Right lobe of liver (tissue), 6 donors: Measurements from ENCODE around the gene HTR3A. TPM values are rescaled to one million over a fixed set of nuclear protein-coding genes. Genes with fewer than 3 reads are reported as not detected.
A peak's percentile ranks its signal among the peaks of the same experiment; 100 is the strongest.

ENCODE experiments used
- ATAC-seq, 4 donors: fragments of 200-7000 bp; cut with Tn5 transposase; one replicate each; pipeline ENCODE4 v1.9.1; 2020; ENCODE audit warnings: mild to moderate bottlenecking in 4 of 4, moderate library complexity in 4 of 4
- DNase-seq, 3 donors: peaks; one replicate each; pipeline ENCODE4 v3.0.0-alpha.2; 2020
- H3K27ac ChIP-seq, 3 donors: fragments of 200-600 bp; one replicate each; pipeline ENCODE4 v1.8.0; 2022
- H3K27me3 ChIP-seq, 2 donors: fragments of 200-600 bp; one replicate each; pipeline ENCODE4 v1.8.0; 2022
- H3K36me3 ChIP-seq, 4 donors: fragments of 200-600 bp; sonication (generic) in 1 of 4; one replicate each; pipeline versions ENCODE4 v1.5.1 to v1.8.0; 2017 to 2022; ENCODE audit warnings: control low read depth in 1 of 4
- H3K4me1 ChIP-seq, 4 donors: fragments of 200-600 bp; sonication (generic) in 1 of 4; one replicate each; pipeline versions ENCODE4 v1.5.1 to v1.8.0; 2017 to 2022; ENCODE audit warnings: control low read depth in 1 of 4
- H3K4me3 ChIP-seq, 3 donors: fragments of 200-600 bp; one replicate each; pipeline ENCODE4 v1.8.0; 2022
- H3K9me3 ChIP-seq, 4 donors: fragments of 200-600 bp; sonication (generic) in 1 of 4; one replicate each; pipeline versions ENCODE4 v1.5.1 to v1.8.0; 2017 to 2022; ENCODE audit warnings: control low read depth in 1 of 4
- POLR2A ChIP-seq: fragments of 450-650 bp; IDR thresholded peaks from one replicate; pipeline ENCODE4 v1.6.1; 2017; ENCODE audit warnings: antibody characterized with exemption, mild to moderate bottlenecking
- WGBS: methylation state at CpG from one replicate; pipeline ENCODE4 v1.1.6; 2018; ENCODE audit warnings: low coverage, low lambda C conversion rate; ENCODE audit not compliant: insufficient coverage; ENCODE audit errors: missing lambda C conversion rate; 5-methylcytosine and 5-hydroxymethylcytosine counted together
- intact Hi-C, 2 donors: fragments of 100-400 bp; cut with DNase I; formaldehyde crosslinking; loops; one replicate each; pipeline versions ENCODE4 v1.11.2 to v1.14.1; 2022
- total RNA-seq, 6 experiments: library from RNA; depleted of rRNA in 2 of 6; stranded (reverse); fragments of >200 nt in 2 of 6; fragmentation: NEBNext Ultra II Directional in 3 of 6; extraction: Animal tissue kit (Norgen Biotek cat#: 25700) in 3 of 6; gene quantifications; one replicate each; pipeline versions ENCODE4 v1.1.0 to v1.2.4, GENCODE V29; 2016 to 2023
- TF ChIP-seq, protein P1 (sequence below), 4 donors: fragments of 200-600 bp in 3 of 4; fragments of 450-650 bp in 1 of 4; IDR thresholded peaks; one replicate each; pipeline versions ENCODE4 v1.5.1 to v1.8.0; 2016 to 2022; ENCODE audit warnings: antibody characterized with exemption in 4 of 4, mild to moderate bottlenecking in 2 of 4
- donor health status: DM: no; HTN: yes; CAD: no.
- donor health status: DM: no; HTN: no; CAD: no.
- donor health status: DM: no; HTN: no; CAD: no.
- donor health status: DM: no; HTN: yes; CAD: no.
- donor health status: DM: no; HTN: yes; CAD: no.

Gene HTR3A
- total RNA-seq, 6 experiments from 2014 or later = 0.18 to 0.25 TPM; not detected in 4

DNA sequence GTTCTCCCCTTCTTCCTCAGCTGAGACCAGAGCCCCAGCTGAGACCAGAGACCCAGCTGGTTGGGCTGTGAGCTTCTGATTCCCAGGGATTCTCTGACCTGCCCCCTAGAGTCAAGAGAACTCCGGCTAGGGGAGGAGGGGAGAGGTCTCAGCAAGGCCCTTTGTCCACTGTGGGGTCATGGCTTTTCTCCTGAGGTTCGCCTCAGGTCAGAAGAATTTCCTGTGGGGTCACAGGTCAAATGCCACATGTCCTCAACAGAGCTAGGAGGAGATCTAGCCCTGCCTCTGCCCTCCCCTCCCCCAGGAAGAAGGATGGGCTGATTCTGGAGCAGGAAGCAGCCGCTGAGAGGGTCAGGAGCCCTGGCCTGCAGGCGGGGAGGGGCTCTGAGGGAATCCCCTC, 23.7 kb downstream of the HTR3A start:
- H3K9me3 ChIP-seq = no peaks in the 10 kb centered on the region
- DNase-seq (no peak), ATAC-seq (no peak)
- no peak for TF ChIP-seq POLR2A
- TF ChIP-seq, protein P1, sequence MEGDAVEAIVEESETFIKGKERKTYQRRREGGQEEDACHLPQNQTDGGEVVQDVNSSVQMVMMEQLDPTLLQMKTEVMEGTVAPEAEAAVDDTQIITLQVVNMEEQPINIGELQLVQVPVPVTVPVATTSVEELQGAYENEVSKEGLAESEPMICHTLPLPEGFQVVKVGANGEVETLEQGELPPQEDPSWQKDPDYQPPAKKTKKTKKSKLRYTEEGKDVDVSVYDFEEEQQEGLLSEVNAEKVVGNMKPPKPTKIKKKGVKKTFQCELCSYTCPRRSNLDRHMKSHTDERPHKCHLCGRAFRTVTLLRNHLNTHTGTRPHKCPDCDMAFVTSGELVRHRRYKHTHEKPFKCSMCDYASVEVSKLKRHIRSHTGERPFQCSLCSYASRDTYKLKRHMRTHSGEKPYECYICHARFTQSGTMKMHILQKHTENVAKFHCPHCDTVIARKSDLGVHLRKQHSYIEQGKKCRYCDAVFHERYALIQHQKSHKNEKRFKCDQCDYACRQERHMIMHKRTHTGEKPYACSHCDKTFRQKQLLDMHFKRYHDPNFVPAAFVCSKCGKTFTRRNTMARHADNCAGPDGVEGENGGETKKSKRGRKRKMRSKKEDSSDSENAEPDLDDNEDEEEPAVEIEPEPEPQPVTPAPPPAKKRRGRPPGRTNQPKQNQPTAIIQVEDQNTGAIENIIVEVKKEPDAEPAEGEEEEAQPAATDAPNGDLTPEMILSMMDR (IDR thresholded peaks at IDR 0.05) = no peak
- no peaks in the 10 kb centered on the region for H3K4me1 ChIP-seq
- H3K27ac ChIP-seq = no peak overlapping the region
- WGBS = no CpG with 5 or more reads among the region's 4 CpGs
- H3K4me3 ChIP-seq = no peak overlapping the region
- H3K36me3 ChIP-seq = no peaks in the 10 kb centered on the region
- no peaks in the 10 kb centered on the region for H3K27me3 ChIP-seq
- intact Hi-C loops = no loop called here

DNA sequence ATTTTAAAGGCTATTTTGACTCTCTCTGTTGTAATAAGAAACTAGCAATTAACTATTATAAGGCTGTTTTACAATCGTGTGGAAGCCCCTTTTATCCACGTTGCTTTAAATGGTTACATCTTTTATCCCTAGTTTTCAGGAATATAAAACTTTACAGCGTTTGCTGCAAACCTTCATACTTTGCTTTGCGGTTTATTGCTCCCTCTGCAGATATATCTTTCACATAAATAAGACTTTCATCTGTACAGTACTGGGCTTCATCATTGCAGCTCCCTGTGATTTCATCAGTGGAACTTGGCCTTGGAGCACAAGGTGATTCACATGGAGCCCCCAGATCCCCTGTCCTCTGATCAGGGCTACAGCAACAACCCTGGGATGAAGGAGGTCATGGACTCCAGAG, 25.6 kb downstream of the HTR3A start:
- Histone ChIP-seq H3K4me3 (no peak overlapping the region), H3K27ac (no peak overlapping the region), H3K36me3 (no peaks in the 10 kb centered on the region), H3K9me3 (no peaks in the 10 kb centered on the region), H3K27me3 (no peaks in the 10 kb centered on the region), H3K4me1 (no peaks in the 10 kb centered on the region)
- intact Hi-C loops = no loop called here
- no peak for ATAC-seq
- 52% methylated on average over 4 of the region's 4 CpGs for WGBS
- TF ChIP-seq, protein P1 (IDR thresholded peaks at IDR 0.05) = no peak
- no peak for TF ChIP-seq POLR2A
- DNase-seq = no peak

DNA sequence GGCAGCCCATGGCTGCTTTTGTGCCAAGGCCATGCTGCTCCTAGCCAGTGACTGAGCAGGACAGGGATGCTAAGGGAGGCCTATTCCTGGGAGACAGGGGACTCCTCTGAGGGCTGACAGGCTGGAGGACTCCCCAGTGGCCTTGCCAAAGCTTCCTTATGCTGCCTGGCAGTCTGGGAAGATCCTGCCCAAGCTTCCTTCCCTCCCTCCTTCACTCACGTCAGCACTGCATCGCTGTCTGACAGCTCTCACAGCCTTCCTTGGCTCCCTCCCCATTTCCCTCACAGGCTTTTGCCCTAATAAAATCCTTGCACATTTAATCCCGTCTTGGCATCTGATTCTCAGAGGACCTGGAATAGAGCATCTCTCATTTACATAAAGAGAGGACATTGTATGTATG, 26.5 kb downstream of the HTR3A start:
- Histone ChIP-seq H3K9me3 (no peaks in the 10 kb centered on the region), H3K4me1 (no peaks in the 10 kb centered on the region), H3K4me3 (no peak overlapping the region), H3K27me3 (no peaks in the 10 kb centered on the region), H3K27ac (no peak overlapping the region), H3K36me3 (no peaks in the 10 kb centered on the region)
- intact Hi-C loops = no loop called here
- TF ChIP-seq, protein P1 (IDR thresholded peaks at IDR 0.05) = no peak
- no peak for TF ChIP-seq POLR2A
- no peak for DNase-seq
- WGBS = 46% methylated on average over 3 of the region's 3 CpGs
- peak in 1 of 4 donors; percentile 9 for ATAC-seq

DNA sequence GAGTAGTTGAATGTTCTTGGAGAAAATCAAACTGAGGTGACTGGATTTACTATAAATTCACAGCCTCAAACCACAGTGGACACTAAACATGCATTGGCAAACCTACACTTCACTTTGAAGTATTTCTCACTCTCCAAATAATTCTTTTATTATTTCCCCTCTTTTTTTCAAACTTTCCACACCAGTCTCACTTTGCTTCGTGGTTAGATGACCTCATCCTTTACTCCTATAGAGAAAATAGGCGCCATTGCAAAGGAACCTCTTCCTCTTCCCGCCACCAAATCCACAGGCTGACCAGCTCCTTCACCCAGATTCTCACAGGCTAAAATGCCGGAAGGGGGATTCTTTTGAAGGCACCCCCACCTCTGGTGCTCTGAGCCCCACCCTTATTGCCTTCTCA, 33.4 kb downstream of the HTR3A start:
- no peaks in the 10 kb centered on the region for H3K4me1 ChIP-seq
- no peak for ATAC-seq
- H3K4me3 ChIP-seq = no peak overlapping the region
- intact Hi-C loops = no loop called here
- WGBS = 56% methylated on average over 4 of the region's 4 CpGs
- no peak for DNase-seq
- no peak overlapping the region for H3K27ac ChIP-seq
- no peaks in the 10 kb centered on the region for H3K27me3 ChIP-seq
- TF ChIP-seq POLR2A = no peak
- TF ChIP-seq, protein P1 (IDR thresholded peaks at IDR 0.05) = no peak
- H3K36me3 ChIP-seq = no peaks in the 10 kb centered on the region
- no peaks in the 10 kb centered on the region for H3K9me3 ChIP-seq

DNA sequence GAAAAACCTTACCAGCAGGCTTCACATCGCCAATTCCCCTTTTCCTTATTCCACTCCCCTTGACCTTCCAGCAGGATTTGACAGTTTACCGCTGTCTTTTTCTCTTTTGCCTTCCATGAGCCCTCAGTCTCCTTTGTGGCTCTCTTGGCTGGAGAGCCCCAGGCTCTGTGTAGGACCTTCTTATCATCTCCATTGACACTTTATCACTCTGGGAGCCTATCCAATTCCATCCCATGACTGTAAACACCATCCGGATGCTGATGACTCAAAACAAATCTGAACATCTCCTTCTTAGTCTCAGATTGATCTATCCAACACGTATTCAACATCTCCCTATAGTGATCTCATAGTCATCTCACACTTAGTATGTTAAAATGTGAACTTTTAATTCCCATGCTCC, 36.0 kb downstream of the HTR3A start:
- peak in 3 of 4 donors; percentile 20 to 82 (median 76) for ATAC-seq
- no peak for DNase-seq
- intact Hi-C loops = no loop called here
- no peak overlapping the region for H3K27ac ChIP-seq
- H3K4me1 ChIP-seq = no peaks in the 10 kb centered on the region
- no peaks in the 10 kb centered on the region for H3K36me3 ChIP-seq
- H3K4me3 ChIP-seq = no peak overlapping the region
- no peak for TF ChIP-seq POLR2A
- TF ChIP-seq, protein P1 (IDR thresholded peaks at IDR 0.05) = no peak
- WGBS = 48% methylated on average over 4 of the region's 4 CpGs
- no peaks in the 10 kb centered on the region for H3K27me3 ChIP-seq
- no peaks in the 10 kb centered on the region for H3K9me3 ChIP-seq
